ENCODE results near the gene THOC6. TPM values are rescaled to one million over a fixed set of nuclear protein-coding genes. Genes with fewer than 3 reads are reported as not detected.

The THOC6 gene
- total and polyA plus RNA-seq, 9 of the 15 experiments (the other 6 are each of a cell fraction or from before 2014, with no cell fraction given), result 2.5 to 65.4 (median 42.3) TPM

- TF ChIP-seq NONO (IDR thresholded peaks at IDR 0.05; ENCODE audit: low read depth in 2 of 2, low read length in 1 of 2), result no peak
- no peak for TF ChIP-seq ZNF717 (CRISPR knock-in tag; IDR thresholded peaks at IDR 0.05)
- no peak for TF ChIP-seq E2F4 (CRISPR knock-in tag; IDR thresholded peaks at IDR 0.05; ENCODE audit: low read depth)
- TF ChIP-seq MLX (CRISPR knock-in tag; conservative IDR thresholded peaks at IDR 0.05), result no peak
- peak; percentile 31; the same call in 1 of the 2 replicates for TF ChIP-seq ZFX (CRISPR knock-in tag; IDR thresholded peaks at IDR 0.05)
- TF ChIP-seq SAP30 (IDR thresholded peaks at IDR 0.05; ENCODE audit: borderline replicate concordance, insufficient read depth, low read depth, low read length, poor library complexity, severe bottlenecking), result peak; percentile 32
- TF ChIP-seq SMC3 (conservative IDR thresholded peaks at IDR 0.05; ENCODE audit: insufficient read depth, low read depth, low read length), result 0 out of 2 replicates have a peak, but pooled peaks have one; percentile 11
- TF ChIP-seq CBFA2T2 (conservative IDR thresholded peaks at IDR 0.05), result no peak
- TF ChIP-seq ESRRB (CRISPR knock-in tag; IDR thresholded peaks at IDR 0.05; ENCODE audit: borderline replicate concordance), result no peak
- TF ChIP-seq FOXP4 (CRISPR knock-in tag; IDR thresholded peaks at IDR 0.05; ENCODE audit: borderline replicate concordance), result no peak
- peak; percentile 16; the same call in 1 of the 2 replicates for TF ChIP-seq GABPB1 (CRISPR knock-in tag; IDR thresholded peaks at IDR 0.05)
- TF ChIP-seq JUN (IDR thresholded peaks at IDR 0.05; ENCODE audit: borderline replicate concordance, low read depth, low read length), result no peak
- TF ChIP-seq JUN (CRISPR knock-in tag; IDR thresholded peaks at IDR 0.05; ENCODE audit: borderline replicate concordance), result no peak
- no peak for TF ChIP-seq ZNF324 (CRISPR knock-in tag; IDR thresholded peaks at IDR 0.05)
- TF ChIP-seq MAZ (CRISPR knock-in tag; conservative IDR thresholded peaks at IDR 0.05 in 1 of 2, IDR thresholded peaks at IDR 0.05 in 1 of 2), result no peak; a peak in 1 of 4 replicates
- 0 out of 4 replicates have a peak, but pooled peaks of 1 of the 2 experiments have one; percentile 3 for TF ChIP-seq RCOR1 (IDR thresholded peaks at IDR 0.05; ENCODE audit: borderline replicate concordance in 1 of 2, low read depth in 2 of 2, low read length in 2 of 2)
- TF ChIP-seq PHB2 (IDR thresholded peaks at IDR 0.05; ENCODE audit: low read depth), result no peak
- TF ChIP-seq SREBF1 (IDR thresholded peaks at IDR 0.05; ENCODE audit: borderline replicate concordance, low read depth, low read length), result no peak
- no peak for TF ChIP-seq GTF2A2 (tag; IDR thresholded peaks at IDR 0.05)
- TF ChIP-seq CTCF (IDR thresholded peaks at IDR 0.05 in 2 of 3, conservative IDR thresholded peaks at IDR 0.05 in 1 of 3; ENCODE audit: insufficient read depth in 2 of 3, low read depth in 1 of 3, low read length in 3 of 3), result peak in 2 of 3 experiments; percentile 26 to 41; a peak in 2 of 6 replicates
Measured at GRCh38 chr16:3058139-3059030, 34.5 kb downstream of the THOC6 start (continued).

All from K562 (cell line).